Islet of Langerhans (tissue), 1 donor: ENCODE results near the gene CCR5AS.
"Not testable (repeated sequence)": the region's sequence is repeated elsewhere in the genome, so short reads cannot be mapped to it uniquely, and the experiment has no call there.

ENCODE experiments used
- FAIRE-seq: peaks from one replicate; lab custom pipeline; 2011; peaks lifted over from hg19 to GRCh38; lab: Jason Lieb, UNC

The CCR5AS gene

GRCh38 chr3:46401579-46401978 is 5.3 kb downstream of the CCR5AS start:
- no peak for FAIRE-seq

GRCh38 chr3:46400846-46401245 is 6.0 kb downstream of the CCR5AS start:
- FAIRE-seq, result no peak

- no peak for FAIRE-seq
Observed at GRCh38 chr3:46400000-46400734, 6.7 kb downstream of the CCR5AS start.

GRCh38 chr3:46399557-46399956 is 7.3 kb downstream of the CCR5AS start:
- no peak for FAIRE-seq

- FAIRE-seq, result no peak
Observed at GRCh38 chr3:46399098-46399497, 7.8 kb downstream of the CCR5AS start.

- FAIRE-seq, result no peak
Observed at GRCh38 chr3:46398186-46398955, 8.5 kb downstream of the CCR5AS start.

- FAIRE-seq, result no peak
Observed at GRCh38 chr3:46397111-46397510, 9.8 kb downstream of the CCR5AS start.

- FAIRE-seq, result no peak
Observed at GRCh38 chr3:46395766-46396530, 10.9 kb downstream of the CCR5AS start.

- FAIRE-seq, result no peak
Observed at GRCh38 chr3:46395210-46395661, 11.6 kb downstream of the CCR5AS start.

- no peak for FAIRE-seq
Observed at GRCh38 chr3:46393554-46394434, 13.1 kb downstream of the CCR5AS start.

GRCh38 chr3:46393011-46393410 is 13.9 kb downstream of the CCR5AS start:
- FAIRE-seq, result no peak

GRCh38 chr3:46391526-46391925 is 15.3 kb downstream of the CCR5AS start:
- FAIRE-seq, result not testable (repeated sequence)

- no peak for FAIRE-seq
Observed at GRCh38 chr3:46389306-46389705, 17.6 kb downstream of the CCR5AS start.

GRCh38 chr3:46388847-46389246 is 18.0 kb downstream of the CCR5AS start:
- FAIRE-seq, result not testable (repeated sequence)

- FAIRE-seq, result no peak
Observed at GRCh38 chr3:46386205-46386604, 20.7 kb downstream of the CCR5AS start.

- no peak for FAIRE-seq
Observed at GRCh38 chr3:46383951-46384330, 22.9 kb downstream of the CCR5AS start.

- no peak for FAIRE-seq
Observed at GRCh38 chr3:46383211-46383950, 23.5 kb downstream of the CCR5AS start.

- no peak for FAIRE-seq
Observed at GRCh38 chr3:46381625-46382024, 25.2 kb downstream of the CCR5AS start.

- FAIRE-seq, result no peak
Observed at GRCh38 chr3:46380471-46381221, 26.2 kb downstream of the CCR5AS start.

GRCh38 chr3:46378426-46378942 is 28.4 kb downstream of the CCR5AS start:
- no peak for FAIRE-seq
